T-helper 17 cell (primary cell): ENCODE results near the gene ZSCAN21. TPM values are rescaled to one million over a fixed set of nuclear protein-coding genes. Genes with fewer than 3 reads are reported as not detected.

Source experiments
- ATAC-seq: fragments of 150-1000 bp; cut with Tn5 transposase; 2 replicates; pipeline ENCODE4 v1.10.0; 2021; ENCODE audit warnings: mild to moderate bottlenecking, moderate library complexity
- DNase-seq, 3 donors: peaks; one replicate each; pipeline versions ENCODE4 v3.0.0 to v3.0.0-alpha.2; 2020 to 2021
- H3K9me3 ChIP-seq: one replicate; pipeline ENCODE4 v1.7.0; 2013; ENCODE audit warnings: low read length, mild to moderate bottlenecking; ENCODE audit not compliant: control insufficient read depth, poor library complexity, severe bottlenecking
- H3K27ac Mint-ChIP-seq: one replicate; pipeline ENCODE4 v1.8.0; 2022; ENCODE audit warnings: mild to moderate bottlenecking, moderate library complexity, mixed read lengths
- H3K27me3 Mint-ChIP-seq: one replicate; pipeline ENCODE4 v1.8.0; 2022; ENCODE audit warnings: mixed read lengths
- H3K36me3 Mint-ChIP-seq: one replicate; pipeline ENCODE4 v1.8.0; 2022; ENCODE audit warnings: low read depth, mixed read lengths
- H3K4me1 Mint-ChIP-seq: one replicate; pipeline ENCODE4 v1.8.0; 2022; ENCODE audit warnings: mild to moderate bottlenecking, mixed read lengths
- H3K4me3 Mint-ChIP-seq: one replicate; pipeline ENCODE4 v1.8.0; 2022; ENCODE audit warnings: mild to moderate bottlenecking, moderate library complexity, mixed read lengths
- total RNA-seq, 4 donors: library from RNA in 2 of 4; stranded (reverse) in 2 of 4; gene quantifications; one replicate each; pipeline ENCODE4 v1.2.3 and lab custom pipeline; 2022 to 2026

Gene ZSCAN21
- total RNA-seq, 2 donors from 2014 or later, result 4.2 to 5.2 TPM

GRCh38 chr7:100088621-100089457, 39.3 kb downstream of the ZSCAN21 start, which contains the start of gene COPS6:
Gene COPS6, plus strand, starts transcription at chr7:100088969. Its CDS starts 22 bp downstream, at chr7:100088991.
- ATAC-seq, result peak; percentile 85
- peaks cover 7% of the 10 kb centered on the region for H3K36me3 Mint-ChIP-seq
- H3K27me3 Mint-ChIP-seq, result no peaks in the 10 kb centered on the region
- H3K4me3 Mint-ChIP-seq, result peak within 1 kb of the TSS; percentile 92
- H3K4me1 Mint-ChIP-seq, result peaks cover 12% of the 10 kb centered on the region
- DNase-seq, result peak; percentile 82 to 89 (median 87)
- H3K9me3 ChIP-seq, result no peaks in the 10 kb centered on the region
- peak within 1 kb of the TSS; percentile 96 for H3K27ac Mint-ChIP-seq

- no peaks in the 10 kb centered on the region for H3K9me3 ChIP-seq
- no peaks in the 10 kb centered on the region for H3K27me3 Mint-ChIP-seq
- ATAC-seq (no peak), DNase-seq (no peak)
- peak overlapping the region; percentile 92 for H3K4me3 Mint-ChIP-seq
- peaks cover 12% of the 10 kb centered on the region for H3K4me1 Mint-ChIP-seq
- peak overlapping the region; percentile 96 for H3K27ac Mint-ChIP-seq
- H3K36me3 Mint-ChIP-seq, result peaks cover 7% of the 10 kb centered on the region
Observed at GRCh38 chr7:100089458-100090196, 40.1 kb downstream of the ZSCAN21 start.

GRCh38 chr7:100090527-100091410, 41.2 kb downstream of the ZSCAN21 start:
- DNase-seq, result no peak
- ATAC-seq, result no peak
- H3K27ac Mint-ChIP-seq, result peak overlapping the region; percentile 96
- H3K36me3 Mint-ChIP-seq, result peaks cover 7% of the 10 kb centered on the region
- no peaks in the 10 kb centered on the region for H3K27me3 Mint-ChIP-seq
- H3K4me1 Mint-ChIP-seq, result peaks cover 14% of the 10 kb centered on the region
- no peaks in the 10 kb centered on the region for H3K9me3 ChIP-seq
- peak overlapping the region; percentile 92 for H3K4me3 Mint-ChIP-seq

GRCh38 chr7:100091411-100092181, 42.0 kb downstream of the ZSCAN21 start:
- peaks cover 10% of the 10 kb centered on the region for H3K36me3 Mint-ChIP-seq

GRCh38 chr7:100093054-100093453, 43.5 kb downstream of the ZSCAN21 start:
- Mint-ChIP-seq H3K36me3 (peaks cover 11% of the 10 kb centered on the region), H3K4me3 (no peak overlapping the region), H3K27ac (peak overlapping the region; percentile 91), H3K27me3 (no peaks in the 10 kb centered on the region), H3K4me1 (peaks cover 17% of the 10 kb centered on the region)
- DNase-seq (no peak), ATAC-seq (no peak)
- no peaks in the 10 kb centered on the region for H3K9me3 ChIP-seq

More at GRCh38 chr7:100091411-100092181, 42.0 kb downstream of the ZSCAN21 start:
- Mint-ChIP-seq H3K4me3 (peak overlapping the region; percentile 31), H3K4me1 (peaks cover 14% of the 10 kb centered on the region), H3K27me3 (no peaks in the 10 kb centered on the region), H3K27ac (peak overlapping the region; percentile 72)
- no peaks in the 10 kb centered on the region for H3K9me3 ChIP-seq
- ATAC-seq (no peak), DNase-seq (no peak)

- H3K27ac Mint-ChIP-seq, result peak overlapping the region; percentile 91
- H3K4me1 Mint-ChIP-seq, result peaks cover 18% of the 10 kb centered on the region
- no peaks in the 10 kb centered on the region for H3K27me3 Mint-ChIP-seq
Observed at GRCh38 chr7:100093498-100093897, 43.9 kb downstream of the ZSCAN21 start.

GRCh38 chr7:100093925-100094486, 44.4 kb downstream of the ZSCAN21 start:
- Mint-ChIP-seq H3K36me3 (peaks cover 12% of the 10 kb centered on the region), H3K4me3 (no peak overlapping the region), H3K4me1 (peaks cover 23% of the 10 kb centered on the region), H3K27me3 (no peaks in the 10 kb centered on the region), H3K27ac (peak overlapping the region; percentile 91)
- no peak for DNase-seq
- no peak for ATAC-seq
- H3K9me3 ChIP-seq, result no peaks in the 10 kb centered on the region

More at GRCh38 chr7:100093498-100093897, 43.9 kb downstream of the ZSCAN21 start:
- no peak for DNase-seq
- H3K9me3 ChIP-seq, result no peaks in the 10 kb centered on the region
- ATAC-seq, result no peak
- Mint-ChIP-seq H3K36me3 (peaks cover 12% of the 10 kb centered on the region), H3K4me3 (no peak overlapping the region)

- no peaks in the 10 kb centered on the region for H3K27me3 Mint-ChIP-seq
- ATAC-seq (no peak), DNase-seq (no peak)
- H3K27ac Mint-ChIP-seq, result peak overlapping the region; percentile 80
- peaks cover 28% of the 10 kb centered on the region for H3K4me1 Mint-ChIP-seq
- H3K4me3 Mint-ChIP-seq, result no peak overlapping the region
- peaks cover 9% of the 10 kb centered on the region for H3K36me3 Mint-ChIP-seq
- no peaks in the 10 kb centered on the region for H3K9me3 ChIP-seq
Observed at GRCh38 chr7:100095289-100095688, 45.7 kb downstream of the ZSCAN21 start.

- H3K9me3 ChIP-seq, result no peaks in the 10 kb centered on the region
- no peak for DNase-seq
- peaks cover 30% of the 10 kb centered on the region for H3K4me1 Mint-ChIP-seq
- H3K4me3 Mint-ChIP-seq, result no peak overlapping the region
- peaks cover 9% of the 10 kb centered on the region for H3K36me3 Mint-ChIP-seq
- no peaks in the 10 kb centered on the region for H3K27me3 Mint-ChIP-seq
- no peak for ATAC-seq
- peak overlapping the region; percentile 32 for H3K27ac Mint-ChIP-seq
Observed at GRCh38 chr7:100095704-100096103, 46.1 kb downstream of the ZSCAN21 start.

GRCh38 chr7:100098913-100099312, 49.3 kb downstream of the ZSCAN21 start:
- Mint-ChIP-seq H3K27ac (peak overlapping the region; percentile 96), H3K4me1 (peaks cover 40% of the 10 kb centered on the region), H3K4me3 (peak overlapping the region; percentile 94), H3K36me3 (peaks cover 4% of the 10 kb centered on the region), H3K27me3 (no peaks in the 10 kb centered on the region)
- no peak for ATAC-seq
- no peak for DNase-seq
- no peaks in the 10 kb centered on the region for H3K9me3 ChIP-seq

GRCh38 chr7:100099452-100099851, 49.9 kb downstream of the ZSCAN21 start:
- no peaks in the 10 kb centered on the region for H3K9me3 ChIP-seq
- DNase-seq, result no peak
- H3K36me3 Mint-ChIP-seq, result peaks cover 4% of the 10 kb centered on the region
- peak overlapping the region; percentile 94 for H3K4me3 Mint-ChIP-seq
- no peaks in the 10 kb centered on the region for H3K27me3 Mint-ChIP-seq
- H3K4me1 Mint-ChIP-seq, result peaks cover 41% of the 10 kb centered on the region
- ATAC-seq, result no peak
- H3K27ac Mint-ChIP-seq, result peak overlapping the region; percentile 96
